ENCODE results near the gene BRD1.

Gene BRD1

GRCh38 chr22:49803737-49804375 is 23.8 kb downstream of the BRD1 start:
- no peak overlapping the region for H3K27ac ChIP-seq
- no peak for DNase-seq (ENCODE audit: low read depth, low spot score)

DNA sequence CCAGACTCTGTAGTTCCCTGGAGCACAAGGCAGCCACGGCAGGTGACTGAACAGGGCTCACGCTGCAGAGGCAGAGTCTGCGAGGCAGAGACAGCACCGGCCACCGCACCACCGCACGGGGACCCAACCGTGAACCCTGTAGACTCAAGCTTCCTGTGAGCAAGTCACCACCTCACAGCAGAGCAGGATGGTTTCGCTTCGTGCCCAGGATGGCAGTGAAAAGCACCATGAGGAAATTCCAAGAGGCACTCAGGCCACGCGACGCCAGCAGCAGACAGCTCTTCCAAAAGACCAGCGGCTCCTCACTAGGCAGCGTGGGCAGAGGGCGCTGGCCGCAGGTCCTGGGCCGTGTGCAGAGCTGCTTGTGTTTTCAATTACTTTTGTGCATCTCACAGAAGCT is 24.5 kb downstream of the BRD1 start:
- DNase-seq (ENCODE audit: low read depth, low spot score), result no peak
- no peak overlapping the region for H3K27ac ChIP-seq

- H3K27ac ChIP-seq, result no peak overlapping the region
- DNase-seq (ENCODE audit: low read depth, low spot score), result no peak
Measured at GRCh38 chr22:49801391-49802060, 26.1 kb downstream of the BRD1 start.

- H3K27ac ChIP-seq, result no peak overlapping the region
- no peak for DNase-seq (ENCODE audit: low read depth, low spot score)
Measured at GRCh38 chr22:49800408-49801238, 27.1 kb downstream of the BRD1 start.

DNA sequence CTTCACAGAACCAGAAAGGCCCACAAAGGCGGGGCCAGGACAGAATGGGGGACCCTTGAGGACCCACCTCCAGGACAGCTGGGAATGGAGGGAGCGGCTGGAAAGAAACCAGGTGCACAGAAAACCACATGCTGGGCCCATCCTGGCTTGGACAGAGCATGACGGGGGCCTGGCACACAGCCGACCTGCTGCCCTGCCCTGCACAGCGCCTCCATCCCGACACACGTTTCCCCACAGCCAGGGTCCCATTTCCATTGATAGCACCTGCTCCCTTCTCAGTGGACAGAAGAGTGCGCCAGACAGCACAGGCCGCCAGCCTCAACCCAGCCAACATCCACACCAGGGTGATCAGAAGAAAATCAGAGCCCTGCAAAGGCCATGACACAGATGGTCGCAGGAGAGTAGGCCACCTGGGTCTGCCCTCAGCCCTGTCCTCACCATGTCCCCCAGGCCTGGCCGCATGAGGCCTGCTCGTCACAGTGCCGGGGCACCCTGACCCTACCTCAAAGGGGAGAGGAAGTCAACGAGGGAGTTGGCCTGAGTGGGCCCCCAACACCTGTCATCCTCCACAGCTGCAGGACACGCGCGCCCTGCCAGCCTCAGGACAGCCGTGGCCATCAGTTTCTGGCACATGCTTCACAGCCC is 28.1 kb downstream of the BRD1 start:
- H3K27ac ChIP-seq, result no peak overlapping the region

DNA sequence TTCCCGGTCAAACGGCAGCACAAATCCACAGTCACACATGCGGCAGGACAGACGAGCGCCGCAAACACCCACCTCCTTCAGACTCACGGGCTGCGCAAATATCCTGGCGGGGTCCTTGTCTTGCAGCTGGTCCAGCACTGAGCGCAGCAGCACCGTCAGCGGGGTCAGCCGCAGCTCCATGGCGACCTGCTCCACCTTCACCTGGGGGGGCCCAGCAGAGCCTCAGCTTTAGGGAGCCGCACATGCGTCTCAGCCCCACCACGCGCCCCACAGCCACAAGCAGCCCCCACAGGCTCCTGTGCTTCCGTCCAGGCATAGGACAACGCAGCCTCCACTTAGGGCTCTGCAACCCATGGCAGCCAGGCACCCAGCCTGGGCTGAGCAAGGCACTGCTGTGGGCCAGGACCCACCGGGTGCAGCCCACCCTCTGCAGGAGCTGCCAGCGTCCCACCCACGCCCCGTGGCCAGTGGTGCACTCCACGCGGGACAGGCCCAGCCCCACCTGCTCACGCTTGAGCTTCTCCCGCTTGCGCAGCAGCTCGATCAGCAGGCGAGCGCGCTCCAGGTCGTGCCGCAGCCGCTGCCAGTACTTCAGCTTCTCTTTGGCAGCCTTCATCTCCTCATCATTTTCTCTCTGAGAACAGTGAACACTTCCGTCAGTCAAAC is 29.1 kb downstream of the BRD1 start:
- no peak overlapping the region for H3K27ac ChIP-seq
- no peak for DNase-seq (ENCODE audit: low read depth, low spot score)

More for the DNA sequence above, 28.1 kb downstream of the BRD1 start:
- DNase-seq (ENCODE audit: low read depth, low spot score), result no peak

DNA sequence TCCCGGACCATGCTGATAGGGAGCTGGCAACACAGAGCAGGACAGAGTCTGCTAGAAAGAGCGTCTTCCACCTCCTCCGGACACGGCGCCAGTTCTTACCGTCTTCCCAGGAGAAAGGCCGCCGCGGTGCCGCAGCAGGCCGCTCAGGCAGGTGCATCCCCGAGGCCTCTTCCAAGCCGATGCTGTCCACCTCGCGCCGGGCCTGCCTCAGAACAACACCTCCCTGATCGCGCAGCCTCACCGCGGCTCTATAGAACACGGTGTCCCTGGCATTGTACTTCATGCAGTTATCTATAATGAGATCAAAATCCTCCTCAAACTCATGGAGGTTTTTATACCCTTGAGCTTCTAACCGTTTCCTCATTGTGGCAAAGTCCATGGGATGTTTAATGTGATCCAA is 30.0 kb downstream of the BRD1 start:
- DNase-seq (ENCODE audit: low read depth, low spot score), result no peak
- no peak overlapping the region for H3K27ac ChIP-seq

- H3K27ac ChIP-seq, result no peak overlapping the region
- no peak for DNase-seq (ENCODE audit: low read depth, low spot score)
Measured at GRCh38 chr22:49796596-49797270, 30.9 kb downstream of the BRD1 start.

- DNase-seq (ENCODE audit: low read depth, low spot score), result no peak
- no peak overlapping the region for H3K27ac ChIP-seq
Measured at GRCh38 chr22:49795521-49795920, 32.2 kb downstream of the BRD1 start.

GRCh38 chr22:49793871-49794270 is 33.8 kb downstream of the BRD1 start:
- no peak overlapping the region for H3K27ac ChIP-seq
- no peak for DNase-seq (ENCODE audit: low read depth, low spot score)

GRCh38 chr22:49793296-49793695 is 34.4 kb downstream of the BRD1 start:
- DNase-seq (ENCODE audit: low read depth, low spot score), result no peak
- no peak overlapping the region for H3K27ac ChIP-seq

DNA sequence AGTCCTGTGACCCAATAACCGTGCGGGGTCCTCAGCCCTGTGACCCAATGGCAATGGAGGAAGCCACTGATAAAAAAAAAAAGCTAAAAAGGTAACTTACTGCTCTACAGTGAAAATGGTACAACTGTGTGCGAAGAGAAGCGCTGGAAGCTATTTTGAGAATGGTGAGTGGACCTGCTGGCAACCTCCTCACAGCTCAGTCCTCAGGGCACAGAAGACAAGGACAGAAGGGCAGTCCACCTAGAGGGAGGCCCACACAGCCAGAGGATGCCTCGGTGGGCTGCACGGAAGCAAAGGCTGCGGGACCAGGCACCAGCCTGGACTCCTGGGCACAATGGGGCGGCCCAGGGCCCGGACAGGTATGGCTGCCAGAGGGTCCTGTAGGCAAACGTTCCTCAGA is 35.6 kb downstream of the BRD1 start:
- H3K27ac ChIP-seq, result peak overlapping the region; percentile 51
- DNase-seq (ENCODE audit: low read depth, low spot score), result no peak

DNA sequence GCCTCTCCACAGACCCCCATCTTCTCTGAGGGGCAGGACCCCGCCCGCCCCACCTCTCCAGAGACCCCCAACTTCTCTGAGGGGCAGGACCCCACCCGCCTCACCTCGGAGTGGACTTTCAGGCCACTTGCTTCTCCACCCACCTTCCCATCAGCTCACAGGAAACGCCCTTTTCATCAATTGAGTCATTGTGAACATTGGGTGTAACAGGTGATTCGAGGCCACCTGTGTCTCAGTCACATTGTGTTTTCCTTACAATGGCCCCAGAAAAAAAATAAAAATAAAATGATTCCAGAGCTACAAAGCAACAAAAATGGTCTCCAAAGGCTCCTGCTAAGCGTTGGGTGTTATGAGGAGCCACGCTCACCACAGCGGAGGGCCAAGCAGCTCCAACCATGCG is 36.0 kb downstream of the BRD1 start:
- H3K27ac ChIP-seq, result peak overlapping the region; percentile 51
- no peak for DNase-seq (ENCODE audit: low read depth, low spot score)

DNA sequence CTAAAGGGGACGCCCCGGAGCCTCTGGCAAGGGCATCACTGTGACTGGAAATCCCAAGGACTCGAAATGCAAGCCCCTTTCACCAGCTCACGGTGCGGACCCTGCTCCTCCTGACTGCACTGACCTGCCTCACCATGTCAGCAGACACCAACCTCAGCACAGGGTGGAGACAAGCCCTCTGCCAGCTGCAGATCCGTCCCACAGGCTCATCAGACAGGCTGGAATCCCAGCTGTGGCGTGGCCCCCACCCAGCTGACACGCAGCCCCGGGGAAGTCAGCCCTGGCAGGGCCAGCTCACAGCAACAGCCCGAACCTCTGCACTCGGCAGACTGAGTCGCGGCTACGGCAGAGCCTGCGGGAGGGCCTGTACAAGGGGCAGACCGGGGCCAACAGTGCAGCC is 36.8 kb downstream of the BRD1 start:
- H3K27ac ChIP-seq, result peak overlapping the region; percentile 51
- no peak for DNase-seq (ENCODE audit: low read depth, low spot score)

DNA sequence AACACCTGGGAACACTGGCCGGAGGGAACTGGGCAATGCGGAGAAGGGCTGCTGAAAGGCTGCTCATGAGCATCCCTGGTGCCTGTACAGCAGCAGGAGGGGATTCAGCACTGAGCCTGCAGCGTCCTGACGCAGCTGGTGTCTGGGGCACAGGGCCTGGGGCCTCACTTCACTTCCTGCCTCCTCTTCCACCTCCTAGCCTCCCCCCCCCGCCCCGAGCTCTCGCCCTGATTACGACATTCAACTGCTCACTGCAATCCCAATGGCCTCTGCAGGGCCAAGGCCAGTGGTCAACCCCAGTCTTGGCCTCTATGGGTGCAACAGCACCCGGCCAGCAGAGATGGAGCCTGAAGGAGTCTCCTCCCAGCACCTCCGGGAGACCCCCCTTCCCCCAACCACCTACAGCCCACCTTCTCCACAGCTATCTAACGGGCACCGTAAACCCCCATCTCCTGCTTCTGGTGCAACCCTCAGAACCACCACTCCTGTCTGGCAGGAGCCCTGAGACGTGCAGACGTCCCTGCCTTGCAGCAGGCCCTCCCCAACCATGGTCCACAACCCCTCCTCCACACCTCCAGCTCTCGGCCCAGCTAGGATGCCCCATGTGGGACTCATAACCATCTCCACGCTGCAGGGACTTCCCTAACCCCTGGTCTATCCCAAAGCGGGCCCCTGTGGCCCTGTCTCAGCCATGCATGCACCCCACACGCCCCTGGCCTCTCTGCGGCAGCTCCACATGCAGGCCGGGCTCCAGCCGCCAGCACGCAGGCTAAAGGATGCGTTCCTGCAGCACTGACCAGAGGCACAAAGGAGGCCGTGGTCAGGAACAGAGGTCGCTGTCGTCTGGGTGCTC is 38.2 kb downstream of the BRD1 start:
- H3K27ac ChIP-seq, result peak overlapping the region; percentile 37
- no peak for DNase-seq (ENCODE audit: low read depth, low spot score)

GRCh38 chr22:49788504-49788903 is 39.2 kb downstream of the BRD1 start:
- H3K27ac ChIP-seq, result peak overlapping the region; percentile 37
- no peak for DNase-seq (ENCODE audit: low read depth, low spot score)

- no peak for DNase-seq (ENCODE audit: low read depth, low spot score)
- peak overlapping the region; percentile 37 for H3K27ac ChIP-seq
Measured at GRCh38 chr22:49787861-49788260, 39.8 kb downstream of the BRD1 start.

GRCh38 chr22:49786976-49787706 is 40.5 kb downstream of the BRD1 start:
- no peak for DNase-seq (ENCODE audit: low read depth, low spot score)
- H3K27ac ChIP-seq, result no peak overlapping the region

All from epithelial cell of prostate (primary cell).